Measurements from ENCODE around the gene PXMP4.

- TF ChIP-seq CTCF (IDR thresholded peaks at IDR 0.05), result no peak
- no peak for TF ChIP-seq POLR2A (IDR thresholded peaks at IDR 0.05)
- no peak for TF ChIP-seq POLR2AphosphoS5 (IDR thresholded peaks at IDR 0.05)
Measured at GRCh38 chr20:33765099-33765498, 45.0 kb upstream of the PXMP4 start.

All from sigmoid colon (tissue), 4 donors.